ENCODE measurements around the gene PLEKHO2.
"Not testable (repeated sequence)": the region's sequence is repeated elsewhere in the genome, so short reads cannot be mapped to it uniquely, and the experiment has no call there.

Gene PLEKHO2

GRCh38 chr15:64841344-64842095, at the start of gene PLEKHO2:
Gene PLEKHO2, plus strand, starts transcription at chr15:64841915. Its CDS starts 102 bp downstream, at chr15:64842017.
- DNase-seq (ENCODE audit: low read depth in 2 of 2): peak; percentile 64 to 89

GRCh38 chr15:64792282-64792681, 49.4 kb upstream of the PLEKHO2 start:
- no peak for DNase-seq (ENCODE audit: low read depth in 2 of 2)

- DNase-seq (ENCODE audit: low read depth in 2 of 2): not testable (repeated sequence)
Measured at GRCh38 chr15:64795299-64795698, 46.4 kb upstream of the PLEKHO2 start.

- DNase-seq (ENCODE audit: low read depth in 2 of 2): not testable (repeated sequence)
Measured at GRCh38 chr15:64795921-64796320, 45.8 kb upstream of the PLEKHO2 start.

- DNase-seq (ENCODE audit: low read depth in 2 of 2): not testable (repeated sequence)
Measured at GRCh38 chr15:64798905-64799304, 42.8 kb upstream of the PLEKHO2 start.

- no peak for DNase-seq (ENCODE audit: low read depth in 2 of 2)
Measured at GRCh38 chr15:64800476-64800875, 41.2 kb upstream of the PLEKHO2 start.

- no peak for DNase-seq (ENCODE audit: low read depth in 2 of 2)
Measured at GRCh38 chr15:64803526-64803925, 38.2 kb upstream of the PLEKHO2 start.

GRCh38 chr15:64804619-64805018, 37.1 kb upstream of the PLEKHO2 start:
- no peak for DNase-seq (ENCODE audit: low read depth in 2 of 2)

- DNase-seq (ENCODE audit: low read depth in 2 of 2): no peak
Measured at GRCh38 chr15:64806509-64806908, 35.2 kb upstream of the PLEKHO2 start.

GRCh38 chr15:64807051-64807749, 34.5 kb upstream of the PLEKHO2 start:
- no peak for DNase-seq (ENCODE audit: low read depth in 2 of 2)

- DNase-seq (ENCODE audit: low read depth in 2 of 2): no peak
Measured at GRCh38 chr15:64807751-64808222, 33.9 kb upstream of the PLEKHO2 start.

GRCh38 chr15:64808785-64809453, 32.8 kb upstream of the PLEKHO2 start:
- no peak for DNase-seq (ENCODE audit: low read depth in 2 of 2)

GRCh38 chr15:64809649-64810496, 31.8 kb upstream of the PLEKHO2 start:
- peak; percentile 23 to 71 for DNase-seq (ENCODE audit: low read depth in 2 of 2)

GRCh38 chr15:64810497-64811326, 31.0 kb upstream of the PLEKHO2 start:
- no peak for DNase-seq (ENCODE audit: low read depth in 2 of 2)

GRCh38 chr15:64813075-64813474, 28.6 kb upstream of the PLEKHO2 start:
- no peak for DNase-seq (ENCODE audit: low read depth in 2 of 2)

GRCh38 chr15:64814283-64814682, 27.4 kb upstream of the PLEKHO2 start:
- DNase-seq (ENCODE audit: low read depth in 2 of 2): not testable (repeated sequence)

GRCh38 chr15:64814965-64815364, 26.8 kb upstream of the PLEKHO2 start:
- not testable (repeated sequence) for DNase-seq (ENCODE audit: low read depth in 2 of 2)

GRCh38 chr15:64816452-64816851, 25.3 kb upstream of the PLEKHO2 start:
- no peak for DNase-seq (ENCODE audit: low read depth in 2 of 2)

- no peak for DNase-seq (ENCODE audit: low read depth in 2 of 2)
Measured at GRCh38 chr15:64824929-64825430, 16.7 kb upstream of the PLEKHO2 start.
